Glutamatergic neuron (in vitro differentiated cells): ENCODE measurements around the gene MAP4K2. TPM values are rescaled to one million over a fixed set of nuclear protein-coding genes. Genes with fewer than 3 reads are reported as not detected.

Experiments used
- DNase-seq: peaks from one replicate; pipeline ENCODE4 v3.0.0; 2022
- H3K27ac Mint-ChIP-seq: one replicate; pipeline ENCODE4 v1.8.0; 2020; ENCODE audit warnings: mild to moderate bottlenecking, mixed read lengths, inconsistent platforms; ENCODE audit not compliant: unreplicated experiment
- H3K27me3 Mint-ChIP-seq: one replicate; pipeline ENCODE4 v1.8.0; 2020; ENCODE audit warnings: mild to moderate bottlenecking, moderate library complexity, mixed read lengths, inconsistent platforms; ENCODE audit not compliant: unreplicated experiment
- H3K36me3 Mint-ChIP-seq: one replicate; pipeline ENCODE4 v1.8.0; 2020; ENCODE audit warnings: mild to moderate bottlenecking, mixed read lengths, inconsistent platforms; ENCODE audit not compliant: unreplicated experiment
- H3K4me1 Mint-ChIP-seq: one replicate; pipeline ENCODE4 v1.8.0; 2020; ENCODE audit warnings: mild to moderate bottlenecking, low read depth, mixed read lengths, inconsistent platforms; ENCODE audit not compliant: unreplicated experiment
- H3K4me3 Mint-ChIP-seq: one replicate; pipeline ENCODE4 v1.8.0; 2020; ENCODE audit warnings: mild to moderate bottlenecking, mixed read lengths, inconsistent platforms; ENCODE audit not compliant: unreplicated experiment
- H3K9me3 Mint-ChIP-seq: one replicate; pipeline ENCODE4 v1.8.0; 2020; ENCODE audit warnings: mild to moderate bottlenecking, moderate library complexity, mixed read lengths, inconsistent platforms; ENCODE audit not compliant: unreplicated experiment
- total RNA-seq: library from RNA; stranded (reverse); fragmentation: NEBNext Ultra II Directional; extraction: Animal tissue kit (Norgen Biotek cat#: 25700); gene quantifications from one replicate; pipeline ENCODE4 v1.2.1, GENCODE V29; 2021; ENCODE audit not compliant: unreplicated experiment
- TF ChIP-seq, protein P1 (sequence below): fragments of 200-600 bp; sonication (generic); IDR thresholded peaks from one replicate; pipeline ENCODE4 v1.5.0; 2021; ENCODE audit not compliant: partially characterized antibody, unreplicated experiment

MAP4K2 gene
- total RNA-seq, 1 donor from 2014 or later, result 15.9 TPM

DNA sequence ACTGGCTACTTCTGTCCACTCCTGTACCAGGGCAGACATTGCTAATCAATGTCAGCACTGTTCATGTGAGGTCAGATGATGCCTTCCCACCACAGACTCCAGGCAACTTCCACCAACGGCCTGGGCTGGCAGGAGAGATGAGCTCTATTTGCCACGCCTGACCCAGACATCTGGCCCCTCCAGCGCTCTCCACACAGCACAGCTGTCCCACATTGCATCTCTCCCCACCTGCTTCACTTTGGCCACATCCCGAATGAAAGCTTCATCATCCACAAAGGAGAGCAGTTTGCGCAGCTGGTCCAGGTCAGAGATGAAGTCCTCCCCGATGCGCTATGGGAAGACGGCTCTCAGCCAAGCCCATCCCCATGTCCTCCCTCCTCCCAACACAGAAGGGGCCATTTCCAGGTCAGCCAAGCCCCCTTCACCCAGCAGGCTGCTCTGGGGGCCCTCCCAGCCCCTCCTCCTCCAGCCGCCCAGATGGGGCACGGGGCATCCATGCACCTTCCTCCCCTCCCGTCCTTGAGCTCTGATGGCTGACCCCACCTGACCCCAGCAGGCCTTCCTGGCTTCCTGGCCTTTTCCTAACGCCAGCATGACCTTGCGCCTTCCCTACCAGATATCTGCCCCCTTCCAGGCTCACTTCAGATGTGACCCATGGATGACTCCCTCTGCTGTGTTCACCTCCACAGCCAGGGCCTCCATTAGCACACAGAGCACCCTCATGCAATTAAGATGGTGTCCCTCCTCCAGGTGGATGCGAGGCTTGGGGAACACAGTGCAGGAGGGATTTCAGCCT, 50.6 kb downstream of the MAP4K2 start:
- peaks cover 3% of the 10 kb centered on the region for H3K36me3 Mint-ChIP-seq
- no peak for DNase-seq

GRCh38 chr11:64751580-64751979, 51.4 kb downstream of the MAP4K2 start:
- H3K27ac Mint-ChIP-seq, result no peak overlapping the region
- H3K4me3 Mint-ChIP-seq, result no peak overlapping the region
- no peak for DNase-seq
- H3K27me3 Mint-ChIP-seq, result peaks cover 12% of the 10 kb centered on the region
- H3K4me1 Mint-ChIP-seq, result peaks cover 2% of the 10 kb centered on the region
- TF ChIP-seq, protein P1, sequence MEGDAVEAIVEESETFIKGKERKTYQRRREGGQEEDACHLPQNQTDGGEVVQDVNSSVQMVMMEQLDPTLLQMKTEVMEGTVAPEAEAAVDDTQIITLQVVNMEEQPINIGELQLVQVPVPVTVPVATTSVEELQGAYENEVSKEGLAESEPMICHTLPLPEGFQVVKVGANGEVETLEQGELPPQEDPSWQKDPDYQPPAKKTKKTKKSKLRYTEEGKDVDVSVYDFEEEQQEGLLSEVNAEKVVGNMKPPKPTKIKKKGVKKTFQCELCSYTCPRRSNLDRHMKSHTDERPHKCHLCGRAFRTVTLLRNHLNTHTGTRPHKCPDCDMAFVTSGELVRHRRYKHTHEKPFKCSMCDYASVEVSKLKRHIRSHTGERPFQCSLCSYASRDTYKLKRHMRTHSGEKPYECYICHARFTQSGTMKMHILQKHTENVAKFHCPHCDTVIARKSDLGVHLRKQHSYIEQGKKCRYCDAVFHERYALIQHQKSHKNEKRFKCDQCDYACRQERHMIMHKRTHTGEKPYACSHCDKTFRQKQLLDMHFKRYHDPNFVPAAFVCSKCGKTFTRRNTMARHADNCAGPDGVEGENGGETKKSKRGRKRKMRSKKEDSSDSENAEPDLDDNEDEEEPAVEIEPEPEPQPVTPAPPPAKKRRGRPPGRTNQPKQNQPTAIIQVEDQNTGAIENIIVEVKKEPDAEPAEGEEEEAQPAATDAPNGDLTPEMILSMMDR, result no peak
- H3K36me3 Mint-ChIP-seq, result peaks cover 3% of the 10 kb centered on the region
- peaks cover 4% of the 10 kb centered on the region for H3K9me3 Mint-ChIP-seq

More for the DNA sequence above, 50.6 kb downstream of the MAP4K2 start:
- Mint-ChIP-seq H3K27me3 (peaks cover 12% of the 10 kb centered on the region), H3K9me3 (peaks cover 4% of the 10 kb centered on the region), H3K4me1 (peaks cover 2% of the 10 kb centered on the region), H3K27ac (peak overlapping the region; percentile 72), H3K4me3 (peak overlapping the region; percentile 49)
- TF ChIP-seq, protein P1, result no peak

- TF ChIP-seq, protein P1, result no peak
- H3K27ac Mint-ChIP-seq, result no peak overlapping the region
- peaks cover 3% of the 10 kb centered on the region for H3K36me3 Mint-ChIP-seq
Measured at GRCh38 chr11:64751136-64751535, 51.9 kb downstream of the MAP4K2 start.

DNA sequence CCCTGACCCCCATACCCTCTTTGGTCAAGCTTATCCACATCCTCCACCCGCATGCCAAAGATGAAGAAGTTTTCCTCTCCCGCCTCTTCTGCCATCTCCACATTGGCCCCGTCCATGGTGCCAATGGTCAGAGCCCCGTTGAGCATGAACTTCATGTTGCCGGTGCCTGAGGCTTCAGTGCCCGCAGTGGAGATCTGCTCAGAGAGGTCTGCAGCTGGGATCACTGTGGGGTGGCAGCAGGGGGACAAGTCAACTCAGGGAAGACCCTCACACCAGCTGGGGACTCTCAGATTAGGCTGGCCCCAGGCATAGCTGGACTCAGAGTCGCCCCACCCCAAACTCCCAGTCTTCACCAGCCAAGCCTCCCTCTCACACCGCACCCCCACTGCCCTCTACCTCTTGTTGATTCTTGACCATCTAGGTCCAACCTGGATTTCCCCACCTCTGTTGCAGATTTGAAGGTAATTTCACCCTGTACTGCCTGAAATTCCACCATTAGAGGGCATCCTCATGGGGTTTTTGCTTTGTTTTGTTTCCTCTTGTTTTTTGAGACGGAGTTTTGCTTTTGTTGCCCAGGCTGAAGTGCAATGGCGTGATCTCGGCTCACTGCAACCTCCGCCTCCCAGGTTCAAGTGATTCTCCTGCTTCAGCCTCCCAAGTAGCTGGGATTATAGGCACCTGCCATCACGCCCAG, 52.5 kb downstream of the MAP4K2 start:
- Mint-ChIP-seq H3K27ac (no peak overlapping the region), H3K4me1 (peaks cover 2% of the 10 kb centered on the region), H3K9me3 (peaks cover 4% of the 10 kb centered on the region), H3K36me3 (peaks cover 3% of the 10 kb centered on the region), H3K27me3 (peaks cover 12% of the 10 kb centered on the region), H3K4me3 (no peak overlapping the region)
- no peak for DNase-seq
- TF ChIP-seq, protein P1, result no peak

More at GRCh38 chr11:64751136-64751535, 51.9 kb downstream of the MAP4K2 start:
- H3K27me3 Mint-ChIP-seq, result peaks cover 12% of the 10 kb centered on the region
- H3K4me3 Mint-ChIP-seq, result no peak overlapping the region
- no peak for DNase-seq
- H3K9me3 Mint-ChIP-seq, result peaks cover 4% of the 10 kb centered on the region
- peaks cover 2% of the 10 kb centered on the region for H3K4me1 Mint-ChIP-seq
